Measurements from ENCODE around the gene U2AF1.
"Not testable (repeated sequence)": the region's sequence is repeated elsewhere in the genome, so short reads cannot be mapped to it uniquely, and the experiment has no call there.

U2AF1 gene, protein sequence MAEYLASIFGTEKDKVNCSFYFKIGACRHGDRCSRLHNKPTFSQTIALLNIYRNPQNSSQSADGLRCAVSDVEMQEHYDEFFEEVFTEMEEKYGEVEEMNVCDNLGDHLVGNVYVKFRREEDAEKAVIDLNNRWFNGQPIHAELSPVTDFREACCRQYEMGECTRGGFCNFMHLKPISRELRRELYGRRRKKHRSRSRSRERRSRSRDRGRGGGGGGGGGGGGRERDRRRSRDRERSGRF

DNA sequence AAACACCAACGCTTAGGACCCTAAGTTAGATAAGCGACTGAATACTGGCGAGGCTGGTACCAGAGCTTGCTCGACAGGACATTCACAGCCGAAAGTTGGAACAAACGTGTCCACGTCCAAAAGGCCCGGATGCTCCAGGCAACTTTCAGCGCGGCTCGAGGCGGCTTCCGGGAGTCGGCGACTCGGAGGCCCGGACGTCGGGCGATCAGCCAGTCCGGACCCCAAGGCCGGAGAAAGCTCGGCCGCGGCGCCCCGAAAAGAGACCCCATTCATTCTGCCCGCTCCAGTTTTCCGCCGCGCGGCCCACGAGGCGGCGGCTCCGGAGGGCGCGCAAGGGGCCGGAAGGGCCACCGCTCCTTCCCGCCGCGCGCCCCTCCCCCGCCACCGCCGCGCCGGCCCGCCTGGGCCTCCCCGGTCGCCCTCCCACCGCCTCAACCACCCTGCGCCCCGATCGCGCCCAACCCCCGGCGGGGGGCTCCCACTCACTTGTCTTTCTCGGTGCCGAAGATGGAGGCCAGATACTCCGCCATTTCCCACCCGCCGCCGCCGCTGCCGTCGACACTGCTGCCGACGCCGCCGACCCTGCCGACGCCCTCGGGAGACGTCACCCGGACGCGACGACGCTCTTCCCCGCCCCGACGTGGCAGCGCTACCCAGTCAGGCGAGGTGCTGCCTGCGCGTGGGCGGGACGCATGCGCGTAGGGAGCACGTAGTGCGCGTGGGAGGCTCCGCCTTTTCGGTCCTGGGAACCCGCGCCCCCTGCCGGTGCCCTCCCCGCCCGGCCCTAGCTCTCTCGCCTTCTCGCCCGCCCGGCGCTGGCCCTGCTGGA lies at the start of gene U2AF1:
U2AF1 (minus strand) TSS at position 606 of the 829 bp plus-strand sequence; CDS start at position 530, 76 bp downstream.
- ATAC-seq = peak; percentile 97

DNA sequence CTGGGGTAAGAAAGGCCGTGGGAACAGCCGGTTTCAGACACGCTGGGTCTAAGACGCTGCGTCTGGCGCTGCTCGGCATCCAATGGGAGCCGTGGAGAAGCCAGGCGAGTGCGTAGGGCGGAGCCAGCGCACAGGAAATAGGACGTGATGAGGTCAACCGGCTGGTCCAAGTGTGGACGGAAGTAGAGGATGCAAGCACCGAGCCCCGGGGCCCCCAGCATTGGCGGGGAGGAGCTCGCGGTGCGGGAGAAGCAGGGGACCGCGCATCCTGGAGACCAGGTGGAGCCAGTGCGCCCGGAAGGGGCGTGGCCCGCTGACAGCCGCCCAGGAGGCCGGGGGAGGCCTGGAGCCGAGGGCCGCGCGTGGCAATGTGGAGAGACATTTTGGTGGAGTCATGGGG lies 46.2 kb upstream of the U2AF1 start:
- ATAC-seq = not testable (repeated sequence)

DNA sequence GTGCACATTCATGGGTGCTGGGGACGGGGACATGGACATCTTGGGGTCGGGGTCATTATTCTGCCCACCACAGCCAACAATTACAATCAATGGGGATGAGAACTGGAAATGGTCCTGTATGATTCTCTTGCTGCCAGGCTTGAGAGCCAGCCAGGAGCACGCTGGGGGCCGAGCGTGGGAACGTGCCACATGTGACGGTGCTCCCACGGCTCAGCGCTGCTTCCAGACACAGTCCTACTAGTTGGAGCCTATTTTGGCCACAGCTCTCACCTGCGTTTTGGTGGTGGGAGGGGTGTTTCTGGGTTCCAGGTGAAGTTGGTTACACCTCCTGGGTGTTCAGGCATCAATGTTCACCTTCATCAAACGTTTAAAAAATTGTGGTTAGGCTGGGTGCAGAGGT lies 42.0 kb upstream of the U2AF1 start:
- ATAC-seq = not testable (repeated sequence)

DNA sequence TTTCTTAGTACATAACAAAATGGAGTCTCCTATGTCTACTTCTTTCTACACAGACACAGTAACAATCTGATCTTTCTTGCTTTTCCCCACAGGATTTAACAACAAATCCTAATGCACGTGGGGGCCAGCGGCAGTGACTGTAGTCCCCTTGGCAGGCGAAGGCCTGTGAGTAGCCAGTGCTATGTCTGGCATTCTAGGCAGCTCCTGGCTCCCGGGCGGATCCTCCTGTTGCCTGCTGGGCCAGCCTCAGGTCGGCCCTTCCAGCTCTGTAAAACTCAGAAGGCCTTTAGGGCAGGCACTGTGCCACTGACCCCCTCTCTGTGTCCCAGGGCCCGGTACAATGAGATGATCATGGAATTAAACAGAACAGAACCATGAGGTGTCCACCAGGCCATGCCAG lies 40.6 kb upstream of the U2AF1 start:
- ATAC-seq = not testable (repeated sequence)

DNA sequence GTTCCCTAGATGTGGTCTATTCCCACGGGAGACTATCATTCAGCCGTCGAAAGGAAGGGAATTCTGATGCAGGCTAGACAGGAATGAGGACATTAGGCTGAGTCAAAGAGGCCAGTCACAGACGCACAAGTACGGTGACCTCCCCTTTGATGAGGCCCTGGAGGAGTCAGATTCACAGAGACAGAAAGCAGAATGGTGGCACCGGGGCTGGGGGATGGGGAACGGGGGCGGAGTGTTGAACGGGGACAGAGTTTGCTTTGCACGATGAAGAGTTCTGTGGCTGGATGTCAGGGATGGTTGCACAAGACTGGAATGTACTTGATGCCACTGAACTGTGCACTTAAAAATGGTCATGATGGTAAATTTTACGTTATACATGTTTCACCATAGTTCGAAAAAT lies 39.3 kb upstream of the U2AF1 start:
- not testable (repeated sequence) for ATAC-seq

DNA sequence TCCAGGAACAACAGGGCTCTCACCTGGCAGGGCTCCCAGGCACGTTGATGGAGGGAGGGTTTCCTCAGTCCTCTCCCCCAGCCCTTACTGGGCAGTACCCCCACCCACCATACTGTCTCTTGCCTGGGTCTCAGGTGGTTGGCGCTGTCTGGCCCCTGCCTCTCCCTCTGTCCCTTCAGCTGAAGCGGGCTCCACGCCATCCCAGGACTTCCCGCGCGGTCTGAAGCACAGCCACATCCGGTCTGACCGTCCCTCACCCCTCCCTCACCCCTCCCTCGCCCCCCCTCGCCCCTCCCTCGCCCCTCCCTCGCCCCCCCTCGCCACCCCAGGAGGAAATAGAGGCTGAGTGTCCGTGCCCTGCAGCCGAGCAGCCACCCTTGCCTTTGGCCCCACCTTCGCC lies 34.0 kb upstream of the U2AF1 start:
- ATAC-seq = not testable (repeated sequence)

DNA sequence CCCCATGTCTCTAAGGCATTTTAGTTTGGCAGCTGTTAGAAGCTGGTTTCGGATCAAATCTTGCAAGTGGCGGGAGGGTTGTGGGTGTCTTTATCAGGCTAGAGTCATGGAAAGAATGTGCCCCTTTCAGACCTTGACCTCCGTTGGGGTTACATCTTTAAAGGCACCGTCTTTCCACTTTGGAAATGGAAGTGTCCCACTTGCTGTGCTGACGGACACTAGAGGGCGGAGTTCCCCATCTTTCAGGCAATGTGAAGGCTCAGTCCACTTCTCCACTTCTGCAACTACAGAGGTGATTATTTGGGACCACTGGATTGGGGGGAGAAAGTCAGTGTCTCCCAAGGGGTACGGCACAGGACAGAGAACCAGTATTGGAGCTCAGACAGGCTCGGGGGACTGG lies 31.6 kb upstream of the U2AF1 start:
- peak; percentile 85 for ATAC-seq

DNA sequence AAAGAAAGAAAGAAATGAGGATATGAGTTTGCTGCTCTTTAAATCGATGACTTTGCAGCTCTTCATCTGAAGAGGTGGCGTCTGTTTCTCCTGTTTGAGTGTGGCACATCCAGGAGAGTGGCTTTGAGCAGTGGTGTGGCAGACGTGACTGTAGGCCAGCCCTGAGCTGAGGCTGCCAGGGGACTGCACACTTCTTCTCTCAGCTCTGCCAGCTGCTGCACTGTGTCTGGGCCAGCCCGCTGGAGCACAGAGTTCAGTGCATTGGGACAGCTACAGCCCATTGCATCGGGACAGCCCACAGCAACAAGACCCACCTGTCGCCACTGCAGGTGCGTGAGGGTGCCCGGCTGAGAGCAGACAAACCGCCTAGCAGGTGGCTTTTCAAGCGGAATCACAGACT lies 27.1 kb upstream of the U2AF1 start:
- ATAC-seq = not testable (repeated sequence)

DNA sequence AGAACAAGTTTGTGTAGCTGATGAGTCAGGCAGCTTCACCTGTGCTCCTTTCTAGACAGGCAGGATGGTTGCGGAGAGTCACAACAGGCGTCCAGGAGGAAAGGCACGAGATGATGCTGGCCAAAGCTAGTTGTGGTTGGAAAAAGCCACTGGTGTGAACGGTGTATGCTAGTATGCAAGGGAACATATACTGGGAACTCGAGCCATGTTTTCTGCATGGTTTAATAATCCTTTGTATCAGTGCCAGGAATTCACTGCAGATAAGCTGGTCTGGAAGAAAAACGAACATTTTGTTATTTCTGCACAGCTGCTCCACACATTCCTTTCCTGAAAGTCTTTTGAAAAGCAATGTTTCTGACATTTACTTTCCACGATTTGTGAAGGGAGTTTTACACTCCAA lies 22.7 kb upstream of the U2AF1 start:
- not testable (repeated sequence) for ATAC-seq

DNA sequence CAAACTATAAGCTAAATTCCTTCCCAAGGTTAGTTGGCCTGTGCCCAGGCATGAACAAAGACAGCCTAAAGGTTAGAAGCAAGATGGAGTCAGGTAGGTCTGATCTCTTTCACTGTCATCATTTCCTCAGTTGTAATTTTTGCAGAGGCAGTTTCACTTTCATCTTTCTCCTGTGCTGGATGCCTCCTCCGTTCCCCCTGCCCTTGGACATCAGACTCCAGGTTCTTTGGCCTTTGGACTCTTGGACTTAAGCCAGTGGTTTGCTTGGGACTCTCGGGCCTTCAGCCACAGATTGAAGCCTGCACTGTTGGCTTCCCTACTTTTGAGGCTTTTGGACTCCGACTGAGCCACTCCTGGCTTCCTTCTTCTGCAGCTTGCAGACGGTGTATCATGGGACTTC lies 8.6 kb upstream of the U2AF1 start:
- ATAC-seq = not testable (repeated sequence)

DNA sequence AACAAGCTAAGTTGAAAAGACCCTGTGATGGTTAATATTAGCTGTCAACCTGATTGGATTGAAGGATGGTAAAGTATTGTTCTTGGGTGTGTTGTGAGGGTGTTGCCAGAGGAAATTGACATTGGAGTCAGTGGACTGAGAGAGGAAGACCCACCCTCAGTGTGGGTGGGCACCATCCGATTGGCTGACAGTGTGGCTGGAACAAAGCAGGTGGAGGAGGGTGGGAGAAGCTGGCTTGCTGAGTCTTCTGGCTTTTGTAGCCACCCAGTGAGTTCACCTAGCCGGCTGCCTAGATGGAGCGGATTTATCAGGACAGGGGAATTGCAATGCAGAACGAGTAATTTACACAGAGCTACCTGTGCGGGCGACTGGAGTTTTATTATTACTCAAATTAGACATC lies 7.1 kb upstream of the U2AF1 start:
- ATAC-seq = not testable (repeated sequence)

DNA sequence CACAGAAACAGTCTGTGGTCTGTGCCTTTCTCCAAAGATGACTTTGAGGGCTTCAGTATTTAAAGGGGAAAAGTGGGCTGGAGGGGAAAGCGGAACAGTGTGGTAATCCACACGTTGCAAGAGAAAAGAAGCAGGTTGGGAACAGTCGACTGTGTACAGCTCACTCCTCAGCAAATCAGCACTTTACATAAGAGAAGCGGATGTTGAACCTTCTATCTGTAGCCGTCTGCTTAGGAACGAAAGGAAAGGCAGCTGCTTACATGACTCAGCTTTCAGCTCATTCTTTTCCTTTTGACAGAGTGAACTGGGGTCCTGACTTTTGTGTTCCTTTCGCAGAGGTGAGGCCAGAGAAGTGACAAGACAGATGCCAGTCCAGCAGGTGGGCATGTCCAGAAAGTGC lies 1.6 kb upstream of the U2AF1 start:
- ATAC-seq = not testable (repeated sequence)

DNA sequence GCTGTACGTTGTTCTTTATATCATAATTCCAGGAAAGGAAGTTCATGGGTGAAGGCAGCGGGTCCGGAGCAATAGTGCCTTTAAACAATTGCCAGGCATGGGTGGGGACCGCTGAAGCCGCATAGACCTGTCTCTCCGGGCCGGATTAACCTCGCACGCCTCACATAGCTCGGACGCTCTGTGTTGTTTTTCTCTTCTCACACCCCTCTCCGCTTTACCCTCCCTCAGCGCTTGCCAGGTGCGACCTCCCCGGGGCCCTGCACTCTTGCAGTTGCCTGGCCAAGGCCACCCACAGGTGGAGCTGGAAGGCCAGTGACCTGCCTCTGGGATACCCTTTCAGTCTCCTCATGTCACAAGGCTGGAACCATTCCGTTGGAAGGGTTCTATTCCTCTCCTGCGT lies 807 bp upstream of the U2AF1 start:
- ATAC-seq = not testable (repeated sequence)

DNA sequence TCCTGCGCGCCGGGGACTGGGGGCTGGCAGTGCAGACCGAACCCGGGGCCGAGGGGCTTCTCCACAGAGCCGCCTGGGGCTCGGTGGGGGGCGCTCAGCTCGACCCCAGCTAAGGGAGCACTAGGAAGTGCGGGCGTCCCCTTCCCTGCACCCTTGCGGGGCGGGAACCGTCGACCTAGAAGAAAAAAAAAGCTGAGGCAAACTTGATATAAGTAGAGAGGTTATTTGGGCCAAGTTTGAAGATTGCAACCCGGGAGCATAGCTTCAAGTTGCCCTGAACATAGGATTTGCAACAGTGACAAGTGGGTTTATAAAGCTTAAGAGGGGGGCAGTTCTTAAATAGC lies 396 bp upstream of the U2AF1 start:
- peak; percentile 58 for ATAC-seq

DNA sequence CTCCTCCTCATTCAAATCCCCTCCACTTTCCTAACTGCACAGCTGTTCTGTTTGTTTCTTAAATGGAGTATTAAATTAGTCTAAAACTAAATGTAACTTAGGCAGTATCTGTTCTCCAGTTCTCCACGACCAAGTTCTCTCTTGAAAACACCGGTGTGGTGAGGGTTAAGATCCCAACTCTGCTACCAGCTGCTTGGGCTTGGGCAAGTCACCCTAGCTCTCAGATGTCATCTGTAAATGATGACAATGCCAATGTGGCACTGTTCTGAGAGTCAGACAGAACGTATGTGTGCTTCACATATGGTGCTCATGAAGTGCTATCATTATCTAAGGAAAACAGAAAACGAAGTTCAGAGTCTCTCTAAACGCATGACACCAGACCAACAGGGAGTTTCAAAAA lies 2.7 kb downstream of the U2AF1 start:
- ATAC-seq = not testable (repeated sequence)

DNA sequence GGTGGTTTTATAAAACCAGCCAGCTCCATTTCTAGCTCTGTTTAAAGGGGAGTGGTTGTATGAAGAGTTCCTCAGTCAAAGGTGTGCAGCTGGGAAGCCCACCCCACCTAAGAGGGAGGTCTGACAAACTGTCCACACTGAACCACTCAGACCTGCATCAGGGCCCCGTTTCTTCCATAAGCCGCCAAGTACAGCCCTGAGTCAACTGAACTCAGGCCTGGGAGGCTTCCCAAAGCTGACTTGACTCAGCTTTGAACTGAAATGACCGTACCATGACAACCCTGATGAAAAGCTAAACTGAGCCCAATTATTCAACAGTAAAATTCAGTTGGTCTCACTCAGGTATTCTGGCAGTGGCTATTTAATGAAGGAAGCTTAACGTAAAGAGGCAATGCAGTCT lies 5.1 kb downstream of the U2AF1 start:
- ATAC-seq = not testable (repeated sequence)

DNA sequence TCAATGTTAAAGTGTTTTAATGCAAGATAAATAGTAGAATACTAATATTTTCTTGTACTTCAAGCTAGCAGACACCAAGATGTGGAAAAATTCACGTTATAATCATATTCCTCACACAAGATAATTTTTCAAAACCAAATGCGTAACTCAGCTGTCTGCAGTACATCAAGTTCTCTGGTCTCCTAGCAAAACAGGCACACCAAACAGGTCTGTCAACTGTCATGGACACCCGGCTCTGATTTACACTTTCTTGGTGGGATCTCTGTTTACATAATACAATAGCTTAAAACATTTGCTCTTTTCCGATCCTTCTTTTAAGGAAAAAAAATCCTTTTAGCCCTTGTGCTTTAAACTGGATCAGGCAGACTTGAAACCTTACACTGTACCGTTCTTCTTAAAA lies 5.7 kb downstream of the U2AF1 start:
- not testable (repeated sequence) for ATAC-seq

DNA sequence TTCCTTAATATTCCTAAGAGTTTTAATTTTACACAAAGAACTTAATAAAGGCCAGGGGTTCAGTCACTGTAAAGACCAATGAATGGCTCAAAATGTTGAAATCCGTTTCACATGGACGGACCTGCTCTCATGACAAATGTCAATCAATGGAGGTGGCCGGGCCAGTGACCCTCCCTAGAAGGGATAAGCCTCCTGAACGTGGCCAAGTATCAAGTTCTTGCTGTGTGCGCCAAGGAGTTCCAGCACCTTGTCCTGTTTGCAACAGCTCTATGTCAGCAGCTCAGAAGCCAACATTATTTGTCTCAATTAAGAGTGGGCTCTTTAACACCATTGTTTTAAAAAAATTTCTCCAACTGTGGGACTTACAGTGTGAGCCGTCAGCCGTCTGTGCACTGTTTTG lies 6.4 kb downstream of the U2AF1 start:
- ATAC-seq = not testable (repeated sequence)

DNA sequence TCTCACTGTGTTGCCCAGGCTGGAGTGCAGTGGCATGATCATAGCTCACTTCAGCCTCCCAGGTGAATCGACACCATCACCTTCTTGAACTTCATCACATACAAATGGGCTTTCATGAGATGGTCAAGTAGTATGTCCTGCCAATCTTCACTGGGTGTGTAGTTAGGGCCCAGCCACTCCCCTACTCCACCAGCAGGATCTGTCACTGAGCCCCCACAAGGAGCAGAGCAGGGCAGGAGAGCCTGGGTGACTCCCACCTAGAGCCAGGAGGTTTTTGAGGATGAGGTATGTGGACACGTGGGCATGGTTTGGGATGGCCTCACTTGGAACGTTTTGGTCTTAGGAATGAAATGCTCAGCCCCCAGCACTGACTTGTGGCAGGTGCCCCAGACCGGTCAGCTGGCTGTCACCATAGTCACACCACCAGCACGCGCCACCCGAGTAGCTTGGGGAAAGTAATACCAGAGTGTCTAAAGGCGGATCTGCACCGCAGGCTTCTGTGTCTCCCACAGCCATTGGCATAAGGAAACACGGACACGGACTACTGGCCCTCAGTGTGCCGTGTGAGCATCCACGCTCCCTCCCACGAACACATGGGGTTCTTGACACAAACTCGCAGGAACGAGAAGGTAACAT lies 15.3 kb downstream of the U2AF1 start:
- ATAC-seq = peak; percentile 47

DNA sequence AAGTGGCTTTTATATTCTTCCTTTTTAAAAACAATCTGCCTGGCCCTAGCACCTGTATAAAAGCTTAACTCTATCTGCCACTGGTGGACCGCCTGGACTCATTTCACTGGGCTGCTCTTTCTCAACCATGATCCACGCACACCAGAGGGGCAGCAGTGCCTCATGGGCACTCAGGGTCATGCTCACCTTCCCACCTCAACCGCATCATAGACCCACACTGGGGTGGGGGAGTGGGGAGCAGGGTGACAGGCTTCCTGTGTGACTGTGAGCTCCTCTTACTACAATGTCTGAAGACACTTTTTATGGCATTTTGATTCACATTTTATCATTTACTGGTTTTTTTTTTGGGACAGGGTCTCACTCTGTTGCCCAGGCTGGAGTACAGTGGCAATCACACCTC lies 16.4 kb downstream of the U2AF1 start:
- not testable (repeated sequence) for ATAC-seq

DNA sequence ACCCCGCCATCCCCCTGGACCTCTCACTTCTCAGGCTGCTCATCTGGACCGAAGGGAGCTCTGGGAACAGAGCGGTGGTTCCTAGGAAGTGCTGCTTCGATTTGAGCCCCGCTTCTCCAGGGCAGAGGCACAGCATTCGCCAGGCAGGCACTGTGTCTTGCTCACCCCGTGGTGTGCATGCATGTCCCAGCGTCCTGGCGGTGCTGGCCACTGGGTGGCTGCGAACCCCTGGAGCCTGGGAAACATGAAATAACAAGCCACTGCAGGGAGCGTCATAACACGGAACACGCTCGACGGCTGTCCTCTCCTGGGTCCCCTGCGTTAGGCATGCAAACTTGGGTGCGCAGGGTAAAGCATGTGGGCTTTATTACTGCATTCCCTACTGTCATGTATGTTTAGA lies 17.9 kb downstream of the U2AF1 start:
- not testable (repeated sequence) for ATAC-seq

DNA sequence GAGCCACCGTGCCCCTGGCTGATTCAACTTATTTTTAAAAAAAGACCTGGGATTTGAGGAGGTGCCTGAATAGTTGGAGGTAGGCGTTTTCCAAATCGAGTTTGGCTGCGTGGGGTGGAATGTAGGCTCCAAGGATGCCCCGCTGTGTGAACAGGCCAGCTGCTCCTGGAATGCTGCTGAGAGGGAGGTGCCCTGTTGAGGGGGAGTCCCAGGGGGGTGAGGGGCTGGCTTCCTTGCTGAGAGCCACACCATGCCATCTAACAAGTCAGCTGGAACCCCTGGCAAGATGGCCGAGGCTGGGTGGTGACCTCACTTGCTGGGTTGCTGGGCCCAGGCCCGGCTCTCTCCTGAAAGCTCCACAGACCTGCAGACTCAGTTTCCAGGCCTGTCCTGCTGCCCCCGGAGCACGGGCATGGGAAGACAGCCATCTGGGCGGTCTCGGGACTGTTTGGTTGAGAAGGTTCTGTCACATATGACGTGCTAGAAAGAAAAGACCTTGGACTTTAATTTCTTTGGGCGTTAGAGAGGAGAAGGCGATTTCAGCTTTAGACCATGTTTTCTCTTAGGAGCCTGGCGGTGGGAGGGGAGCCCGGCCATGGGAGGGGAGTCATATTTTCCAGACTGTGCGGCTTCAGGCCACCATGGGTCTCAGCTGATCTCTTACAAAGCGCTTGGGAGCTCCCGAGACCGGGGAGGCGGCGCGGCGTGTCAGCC lies 24.6 kb downstream of the U2AF1 start:
- ATAC-seq = not testable (repeated sequence)

DNA sequence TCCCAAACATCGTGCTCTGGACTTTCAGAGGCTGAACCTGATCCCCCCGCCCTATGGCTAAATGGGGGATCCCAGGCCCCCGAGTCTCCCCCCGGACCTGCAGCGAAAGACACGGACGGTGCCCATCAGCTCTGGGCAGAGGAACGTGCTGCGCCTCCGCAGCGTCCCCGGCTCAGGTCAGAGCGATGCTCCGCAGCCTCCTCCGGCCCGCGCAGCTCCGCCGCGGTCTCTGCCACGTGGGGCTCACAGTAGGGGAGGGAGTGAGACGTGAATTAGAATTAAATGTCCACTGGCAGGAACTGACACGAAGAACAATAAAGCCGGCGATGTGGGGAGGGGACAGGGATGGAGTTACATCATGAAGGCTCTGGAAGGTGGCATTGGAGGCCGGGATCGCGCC lies 30.7 kb downstream of the U2AF1 start:
- ATAC-seq = peak; percentile 44; the same call in 1 of the 3 replicates

Measured in SK-N-SH treated with all-trans-retinoic acid at 6 μM for 48 hours (cell line).